Measurements from ENCODE around the gene ZDHHC22.

ZDHHC22 gene

GRCh38 chr14:77126461-77126990 lies 15.1 kb downstream of the ZDHHC22 start:
- no peak for DNase-seq (ENCODE audit: low read depth)

GRCh38 chr14:77125823-77126325 lies 15.7 kb downstream of the ZDHHC22 start:
- DNase-seq (ENCODE audit: low read depth) = no peak

- DNase-seq (ENCODE audit: low read depth) = no peak
Measured at GRCh38 chr14:77125281-77125801, 16.2 kb downstream of the ZDHHC22 start.

GRCh38 chr14:77124345-77125280 lies 17.0 kb downstream of the ZDHHC22 start:
- DNase-seq (ENCODE audit: low read depth) = no peak

DNA sequence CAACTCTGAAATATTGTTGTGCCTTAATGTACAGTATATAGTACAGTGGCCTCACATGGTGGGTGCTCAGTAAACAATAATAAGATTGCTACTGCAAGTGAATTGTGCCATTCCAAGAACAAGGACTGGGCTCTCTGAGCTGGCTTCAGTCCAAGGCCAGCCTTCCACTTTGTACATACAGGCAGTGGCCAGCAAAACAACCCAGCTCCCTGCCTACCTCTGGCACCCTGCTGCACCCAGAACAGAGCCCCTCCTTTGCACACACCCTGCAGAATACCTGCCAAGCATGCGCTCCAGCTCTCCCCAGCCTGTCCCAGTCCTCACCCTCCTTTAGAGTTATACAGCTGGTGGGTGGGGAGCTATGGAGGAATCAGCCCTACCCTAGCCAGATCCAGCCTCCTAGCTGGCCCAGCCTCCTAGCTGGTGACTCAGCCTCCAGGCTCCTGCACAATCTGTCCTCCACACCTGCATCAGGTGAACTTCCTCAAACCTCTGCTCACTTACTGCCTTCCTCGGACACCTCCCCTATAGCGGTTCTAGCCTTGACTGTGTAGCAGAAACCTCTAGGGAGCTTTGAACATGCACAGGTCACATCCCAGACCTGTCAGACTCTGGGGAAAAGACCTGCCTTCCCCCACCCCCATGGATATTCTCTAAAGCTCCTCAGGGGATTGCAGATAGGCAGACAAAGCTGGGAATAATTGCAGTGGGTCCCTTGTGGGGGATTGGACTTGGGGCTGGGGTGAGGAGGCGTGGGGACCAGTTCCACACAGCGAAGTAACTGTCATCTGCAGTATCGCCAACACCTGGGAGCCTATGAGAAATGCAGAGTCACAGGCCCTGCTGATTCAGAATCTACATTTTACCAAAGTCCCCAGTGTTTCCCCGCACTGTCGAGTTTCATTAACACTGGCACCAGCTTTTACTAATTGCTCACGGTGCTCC lies 17.9 kb downstream of the ZDHHC22 start:
- no peak for DNase-seq (ENCODE audit: low read depth)

- no peak for DNase-seq (ENCODE audit: low read depth)
Measured at GRCh38 chr14:77122526-77123125, 19.0 kb downstream of the ZDHHC22 start.

GRCh38 chr14:77120771-77121743 lies 20.5 kb downstream of the ZDHHC22 start:
- no peak for DNase-seq (ENCODE audit: low read depth)

GRCh38 chr14:77119851-77120250 lies 21.7 kb downstream of the ZDHHC22 start:
- no peak for DNase-seq (ENCODE audit: low read depth)

- DNase-seq (ENCODE audit: low read depth) = no peak
Measured at GRCh38 chr14:77116172-77116817, 25.3 kb downstream of the ZDHHC22 start.

GRCh38 chr14:77114609-77115008 lies 27.0 kb downstream of the ZDHHC22 start:
- no peak for DNase-seq (ENCODE audit: low read depth)

- no peak for DNase-seq (ENCODE audit: low read depth)
Measured at GRCh38 chr14:77113644-77114043, 27.9 kb downstream of the ZDHHC22 start.

- no peak for DNase-seq (ENCODE audit: low read depth)
Measured at GRCh38 chr14:77111021-77111420, 30.6 kb downstream of the ZDHHC22 start.

GRCh38 chr14:77110286-77110685 lies 31.3 kb downstream of the ZDHHC22 start:
- no peak for DNase-seq (ENCODE audit: low read depth)

- DNase-seq (ENCODE audit: low read depth) = no peak
Measured at GRCh38 chr14:77109656-77110055, 31.9 kb downstream of the ZDHHC22 start.

- DNase-seq (ENCODE audit: low read depth) = no peak
Measured at GRCh38 chr14:77108753-77109152, 32.8 kb downstream of the ZDHHC22 start.

GRCh38 chr14:77107228-77107627 lies 34.4 kb downstream of the ZDHHC22 start:
- DNase-seq (ENCODE audit: low read depth) = no peak

- no peak for DNase-seq (ENCODE audit: low read depth)
Measured at GRCh38 chr14:77106666-77107065, 34.9 kb downstream of the ZDHHC22 start.

- DNase-seq (ENCODE audit: low read depth) = no peak
Measured at GRCh38 chr14:77105145-77105939, 36.2 kb downstream of the ZDHHC22 start.

- no peak for DNase-seq (ENCODE audit: low read depth)
Measured at GRCh38 chr14:77104393-77104792, 37.2 kb downstream of the ZDHHC22 start.

Measured in fibroblast of gingiva (primary cell).